CD4-positive, alpha-beta memory T cell (primary cell): ENCODE measurements around the gene NR2C1. TPM values are rescaled to one million over a fixed set of nuclear protein-coding genes. Genes with fewer than 3 reads are reported as not detected.
"Not testable (repeated sequence)": the region's sequence is repeated elsewhere in the genome, so short reads cannot be mapped to it uniquely, and the experiment has no call there.

Experiments used
- CTCF ChIA-PET: fragments of 350-600 bp; sonication (Branson Sonifier 250); formaldehyde crosslinking; loops from one replicate; lab custom pipeline; 2021; ENCODE audit warnings: inconsistent platforms; ENCODE audit not compliant: partially characterized antibody; lab: Charles Lee
- POLR2A ChIA-PET: fragments of 350-600 bp; sonication (Branson Sonifier 250); formaldehyde crosslinking; loops from one replicate; lab custom pipeline; 2021; ENCODE audit not compliant: partially characterized antibody; lab: Charles Lee
- DNase-seq, 5 donors: peaks; one replicate each; pipeline versions ENCODE4 v3.0.0 to v3.0.0-alpha.2; 2020 to 2022; ENCODE audit warnings: mixed read lengths in 1 of 5
- H3K27ac ChIP-seq: one replicate; pipeline ENCODE4 v1.7.0; 2013; ENCODE audit warnings: low read depth, low read length
- H3K27me3 ChIP-seq: 2 replicates; pipeline ENCODE4 v1.7.0; 2013; ENCODE audit warnings: mild to moderate bottlenecking, low read length, moderate library complexity; ENCODE audit not compliant: insufficient read depth
- H3K36me3 ChIP-seq: 2 replicates; pipeline ENCODE4 v1.7.0; 2013; ENCODE audit warnings: mild to moderate bottlenecking, low read length, moderate library complexity; ENCODE audit not compliant: insufficient read depth
- H3K4me1 ChIP-seq: 2 replicates; pipeline ENCODE4 v1.7.0; 2013; ENCODE audit warnings: mild to moderate bottlenecking, low read length, moderate library complexity; ENCODE audit not compliant: insufficient read depth
- H3K4me3 ChIP-seq, 2 donors: one replicate each; pipeline ENCODE4 v1.7.0; 2013; ENCODE audit warnings: low read length in 2 of 2, mild to moderate bottlenecking in 1 of 2
- H3K9me3 ChIP-seq, 2 donors: one replicate each; pipeline ENCODE4 v1.7.0; 2013; ENCODE audit warnings: low read length in 2 of 2, control low read depth in 1 of 2; ENCODE audit not compliant: control insufficient read depth in 1 of 2
- H3K27ac Mint-ChIP-seq, 7 donors: one replicate each; pipeline ENCODE4 v1.8.0; 2020 to 2021; ENCODE audit warnings: mixed read lengths in 7 of 7, mild to moderate bottlenecking in 6 of 7, inconsistent platforms in 3 of 7, moderate library complexity in 3 of 7
- H3K27me3 Mint-ChIP-seq, 2 donors: one replicate each; pipeline ENCODE4 v1.8.0; 2020 to 2021; ENCODE audit warnings: mixed read lengths in 2 of 2
- H3K36me3 Mint-ChIP-seq, 2 donors: one replicate each; pipeline ENCODE4 v1.8.0; 2020 to 2021; ENCODE audit warnings: mixed read lengths in 2 of 2, inconsistent platforms in 1 of 2, mild to moderate bottlenecking in 1 of 2
- H3K4me1 Mint-ChIP-seq, 4 donors: one replicate each; pipeline ENCODE4 v1.8.0; 2020 to 2021; ENCODE audit warnings: mixed read lengths in 4 of 4, mild to moderate bottlenecking in 1 of 4
- H3K4me3 Mint-ChIP-seq, 8 donors: one replicate each; pipeline ENCODE4 v1.8.0; 2020 to 2021; ENCODE audit warnings: mixed read lengths in 8 of 8, mild to moderate bottlenecking in 7 of 8, moderate library complexity in 6 of 8, inconsistent platforms in 3 of 8
- H3K9me3 Mint-ChIP-seq, 8 donors: one replicate each; pipeline ENCODE4 v1.8.0; 2020 to 2021; ENCODE audit warnings: mixed read lengths in 8 of 8, mild to moderate bottlenecking in 5 of 8, inconsistent platforms in 3 of 8, moderate library complexity in 1 of 8
- intact Hi-C: fragments of 100-400 bp; cut with micrococcal nuclease; formaldehyde crosslinking; loops from one replicate; pipeline ENCODE4 v1.15.1; 2023
- polyA plus RNA-seq, 2 donors: library from polyadenylated mRNA; unstranded; fragments of 300-500 nt; fragmentation: Illumina TruSeq; gene quantifications; one replicate each; pipeline ENCODE4 v1.2.3, GENCODE V29; 2021
- total RNA-seq, 2 experiments: library from RNA; stranded (reverse); gene quantifications; one replicate each; pipeline ENCODE4 v1.2.3, GENCODE V29; 2021

NR2C1 gene
- total and polyA plus RNA-seq, 4 experiments from 2014 or later, result 8.5 to 55.4 (median 29.6) TPM

DNA sequence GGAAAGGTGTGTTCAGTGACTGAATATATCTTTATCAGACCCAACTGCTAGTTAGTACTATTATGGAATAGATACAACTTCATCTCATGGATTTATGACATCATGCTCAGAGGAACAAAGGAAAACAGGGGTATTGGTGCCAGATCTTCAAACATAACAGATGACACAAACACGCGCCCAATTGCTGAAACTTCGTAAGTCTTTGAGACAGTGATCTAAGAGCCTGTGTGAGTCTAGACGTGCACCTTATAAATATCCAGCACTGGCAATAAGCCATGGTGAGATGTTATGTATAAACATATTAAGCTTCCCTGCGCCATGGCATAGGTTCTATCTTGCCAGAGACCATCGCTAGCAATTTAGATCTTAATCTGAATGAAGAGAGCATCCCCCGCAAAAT, 42.2 kb upstream of the NR2C1 start:
- Histone ChIP-seq H3K4me1 (no peaks in the 10 kb centered on the region), H3K27ac (no peak overlapping the region), H3K4me3 (no peak overlapping the region), H3K36me3 (no peaks in the 10 kb centered on the region), H3K27me3 (no peaks in the 10 kb centered on the region), H3K9me3 (no peaks in the 10 kb centered on the region)
- no peaks in the 10 kb centered on the region for H3K9me3 Mint-ChIP-seq
- DNase-seq, result no peak
- H3K4me3 Mint-ChIP-seq, result no peak overlapping the region
- no peaks in the 10 kb centered on the region for H3K27me3 Mint-ChIP-seq
- no peaks in the 10 kb centered on the region for H3K36me3 Mint-ChIP-seq
- no peak overlapping the region for H3K27ac Mint-ChIP-seq
- POLR2A ChIA-PET, result no interaction called here
- intact Hi-C loops, result loop anchor here (2.0 to 5.0 kb wide), 3 partner anchors 219 to 1402 kb away; partner anchors contain the start of gene HAL
- CTCF ChIA-PET, result interaction anchor here (1.1 to 8.0 kb wide), 3 partner anchors 26 to 420 kb away, joined by 3 to 240 read pairs (median 3); no protein-coding TSS in a partner anchor
- H3K4me1 Mint-ChIP-seq, result peaks cover 0 to 6% (median 0%) of the 10 kb centered on the region in 4 donors

DNA sequence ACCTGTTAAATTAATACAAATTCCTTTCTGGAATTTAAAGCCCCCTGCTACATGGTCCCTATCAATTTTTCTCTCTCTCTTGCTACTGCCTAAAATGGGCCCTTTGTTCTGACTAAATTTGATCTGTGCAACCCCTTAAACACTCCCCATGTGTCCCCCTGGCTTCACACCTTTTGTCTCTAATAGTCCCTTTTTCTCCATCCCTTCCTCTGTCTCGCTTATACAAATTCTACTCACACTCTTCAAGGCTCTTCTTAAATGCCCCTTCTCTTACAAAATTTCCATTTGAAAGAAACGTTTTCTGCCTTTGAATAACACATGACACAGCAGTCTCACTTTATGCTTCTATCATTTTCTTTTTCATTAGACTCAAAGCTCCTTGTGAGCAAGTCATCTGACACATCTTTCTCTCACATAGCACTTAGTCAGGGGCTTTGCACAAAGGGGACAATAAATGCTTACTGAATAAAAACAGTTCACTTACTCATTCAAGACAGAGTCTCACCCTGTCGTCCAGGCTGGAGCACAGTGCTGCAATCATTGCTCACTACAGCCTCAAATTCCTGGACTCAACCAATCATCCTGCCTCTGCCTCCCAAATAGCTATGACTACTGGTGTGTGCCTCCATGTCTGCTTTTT, 41.5 kb upstream of the NR2C1 start:
- ChIA-PET POLR2A (no interaction called here), CTCF (interaction anchor here (1.1 to 8.0 kb wide), 2 partner anchors 27 to 421 kb away, joined by 3 to 240 read pairs; no protein-coding TSS in a partner anchor)
- no peak for DNase-seq
- H3K27ac ChIP-seq, result no peak overlapping the region
- Mint-ChIP-seq H3K9me3 (no peaks in the 10 kb centered on the region), H3K4me3 (no peak overlapping the region), H3K4me1 (peaks cover 0 to 6% (median 0%) of the 10 kb centered on the region in 4 donors), H3K36me3 (no peaks in the 10 kb centered on the region), H3K27me3 (no peaks in the 10 kb centered on the region), H3K27ac (no peak overlapping the region)
- no peak overlapping the region for H3K4me3 ChIP-seq
- no peaks in the 10 kb centered on the region for H3K36me3 ChIP-seq
- no peaks in the 10 kb centered on the region for H3K9me3 ChIP-seq
- H3K4me1 ChIP-seq, result no peaks in the 10 kb centered on the region
- H3K27me3 ChIP-seq, result no peaks in the 10 kb centered on the region
- intact Hi-C loops, result loop anchor here (5.0 kb wide), 2 partner anchors 882 to 1402 kb away; partner anchors contain the start of gene HAL

DNA sequence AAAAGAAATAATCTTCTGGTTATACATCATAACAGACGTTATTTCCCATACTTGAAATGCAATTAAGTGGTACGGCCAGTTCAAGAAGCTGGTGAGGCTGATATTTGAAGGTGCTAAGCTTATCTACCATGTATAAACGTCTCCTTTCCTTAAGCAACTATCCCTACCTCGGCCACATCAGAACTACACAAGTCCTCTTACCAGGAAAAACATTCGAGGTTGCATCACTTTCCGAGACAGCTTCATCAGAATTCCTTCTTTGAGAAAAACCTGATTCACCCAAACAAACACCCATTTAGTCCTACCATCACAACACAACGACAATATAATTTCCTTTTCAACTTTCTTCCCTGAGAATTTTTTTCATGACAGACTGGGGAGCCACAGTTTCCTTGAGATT, 33.9 kb upstream of the NR2C1 start:
- intact Hi-C loops, result no loop called here
- no peak overlapping the region for H3K27ac ChIP-seq
- Mint-ChIP-seq H3K27ac (no peak overlapping the region), H3K27me3 (no peaks in the 10 kb centered on the region), H3K4me1 (peaks cover 9 to 17% (median 11%) of the 10 kb centered on the region in 4 donors), H3K9me3 (no peaks in the 10 kb centered on the region), H3K4me3 (no peak overlapping the region), H3K36me3 (no peaks in the 10 kb centered on the region)
- POLR2A ChIA-PET, result no interaction called here
- H3K4me1 ChIP-seq, result peaks cover 11% of the 10 kb centered on the region
- DNase-seq, result no peak
- CTCF ChIA-PET, result no interaction called here
- H3K36me3 ChIP-seq, result no peaks in the 10 kb centered on the region
- no peaks in the 10 kb centered on the region for H3K27me3 ChIP-seq
- H3K9me3 ChIP-seq, result no peaks in the 10 kb centered on the region
- no peak overlapping the region for H3K4me3 ChIP-seq

DNA sequence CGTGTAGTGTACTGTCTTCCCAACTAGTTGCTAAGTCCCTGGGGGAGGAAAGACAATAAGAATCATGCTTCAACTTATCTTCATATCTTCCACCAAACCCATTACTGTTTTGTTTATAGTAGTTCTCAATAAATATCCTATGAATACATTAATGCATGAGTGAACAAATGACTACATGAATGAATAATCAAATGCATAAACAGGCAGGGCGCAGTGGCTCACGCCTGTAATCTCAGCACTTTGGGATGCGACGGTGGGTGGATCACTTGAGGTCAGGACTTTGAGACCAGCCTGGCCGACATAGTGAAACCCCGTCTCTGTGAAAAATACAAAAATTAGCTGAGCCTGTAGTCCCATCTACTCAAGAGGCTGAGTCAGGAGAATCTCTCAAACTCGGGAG, 32.1 kb upstream of the NR2C1 start:
- H3K4me3 ChIP-seq, result no peak overlapping the region
- ChIA-PET POLR2A (no interaction called here), CTCF (interaction anchor here (0.8 kb wide), 1 partner anchor 94 kb away, joined by 3 read pairs; no protein-coding TSS in a partner anchor)
- no peak overlapping the region for H3K4me3 Mint-ChIP-seq
- H3K27ac Mint-ChIP-seq, result no peak overlapping the region
- no peaks in the 10 kb centered on the region for H3K27me3 Mint-ChIP-seq
- H3K4me1 ChIP-seq, result peaks cover 11% of the 10 kb centered on the region
- H3K36me3 Mint-ChIP-seq, result no peaks in the 10 kb centered on the region
- no peaks in the 10 kb centered on the region for H3K27me3 ChIP-seq
- H3K27ac ChIP-seq, result no peak overlapping the region
- no peaks in the 10 kb centered on the region for H3K9me3 ChIP-seq
- no peaks in the 10 kb centered on the region for H3K9me3 Mint-ChIP-seq
- no peak for DNase-seq
- H3K36me3 ChIP-seq, result no peaks in the 10 kb centered on the region
- H3K4me1 Mint-ChIP-seq, result peaks cover 9 to 13% (median 10%) of the 10 kb centered on the region in 4 donors
- intact Hi-C loops, result no loop called here

- no peak overlapping the region for H3K4me3 Mint-ChIP-seq
- intact Hi-C loops, result no loop called here
- H3K27me3 Mint-ChIP-seq, result no peaks in the 10 kb centered on the region
- no peak for DNase-seq
- no peaks in the 10 kb centered on the region for H3K36me3 Mint-ChIP-seq
- H3K9me3 Mint-ChIP-seq, result no peaks in the 10 kb centered on the region
- Histone ChIP-seq H3K27me3 (no peaks in the 10 kb centered on the region), H3K4me1 (peaks cover 11% of the 10 kb centered on the region), H3K4me3 (no peak overlapping the region), H3K36me3 (no peaks in the 10 kb centered on the region), H3K27ac (no peak overlapping the region), H3K9me3 (no peaks in the 10 kb centered on the region)
- H3K4me1 Mint-ChIP-seq, result peaks cover 9 to 13% (median 10%) of the 10 kb centered on the region in 4 donors
- no peak overlapping the region for H3K27ac Mint-ChIP-seq
- POLR2A ChIA-PET, result no interaction called here
- CTCF ChIA-PET, result interaction anchor here (0.8 kb wide), 1 partner anchor 94 kb away, joined by 3 read pairs; no protein-coding TSS in a partner anchor
These were observed 31.6 kb upstream of the NR2C1 start for GRCh38 chr12:95104919-95105452.

DNA sequence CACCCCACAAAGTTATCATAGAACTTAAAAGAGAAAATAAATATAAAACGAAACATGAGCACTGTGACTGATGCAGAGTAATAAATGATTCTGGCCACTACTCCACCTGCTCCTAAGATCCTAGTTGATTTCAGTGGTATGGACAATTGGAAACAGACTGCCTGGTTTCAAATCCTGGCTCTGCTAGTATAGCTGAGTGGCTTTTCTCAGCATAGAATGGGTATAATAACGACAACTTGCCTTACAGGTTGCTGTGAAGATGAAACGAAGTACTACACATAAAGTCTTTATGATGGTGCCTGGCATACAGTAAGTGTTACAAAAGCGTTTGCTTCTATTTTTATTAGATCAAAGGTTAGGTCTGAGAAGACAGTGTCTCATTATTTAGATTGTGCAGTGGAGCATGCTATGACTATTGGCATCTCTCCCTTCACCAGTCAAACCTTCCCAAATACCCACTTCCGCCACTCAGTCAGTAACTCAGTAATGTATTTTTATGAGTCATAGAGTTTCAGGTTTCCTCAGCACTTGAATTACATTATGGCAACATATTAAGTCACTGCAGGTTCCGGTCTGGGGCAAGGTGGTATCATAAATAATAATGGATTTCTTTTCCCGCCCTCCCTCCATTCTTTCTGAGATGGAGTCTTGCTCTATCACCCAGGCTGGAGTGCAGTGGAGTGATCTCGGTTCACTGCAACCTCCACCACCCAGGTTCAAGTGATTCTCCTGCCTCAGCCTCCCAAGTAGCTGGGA, 29.7 kb upstream of the NR2C1 start:
- H3K27ac ChIP-seq, result no peak overlapping the region
- H3K36me3 Mint-ChIP-seq, result no peaks in the 10 kb centered on the region
- POLR2A ChIA-PET, result interaction anchor here (1.4 kb wide), 1 partner anchor 30 kb away, joined by 3 read pairs; the partner anchor contains the start of gene NR2C1
- H3K27me3 Mint-ChIP-seq, result peaks cover 0 to under 1% of the 10 kb centered on the region in 2 donors
- peaks cover 9 to 13% (median 10%) of the 10 kb centered on the region in 4 donors for H3K4me1 Mint-ChIP-seq
- intact Hi-C loops, result no loop called here
- H3K4me1 ChIP-seq, result peaks cover 11% of the 10 kb centered on the region
- CTCF ChIA-PET, result no interaction called here
- peak in 3 of 5 donors; percentile 2 to 38 (median 5) for DNase-seq
- H3K9me3 Mint-ChIP-seq, result no peaks in the 10 kb centered on the region
- no peaks in the 10 kb centered on the region for H3K9me3 ChIP-seq
- H3K27ac Mint-ChIP-seq, result peak overlapping the region in 5 of 7 donors; percentile 7 to 77 (median 69)
- peak overlapping the region in 5 of 8 donors; percentile 40 to 76 (median 47) for H3K4me3 Mint-ChIP-seq
- no peak overlapping the region for H3K4me3 ChIP-seq
- no peaks in the 10 kb centered on the region for H3K36me3 ChIP-seq
- no peaks in the 10 kb centered on the region for H3K27me3 ChIP-seq

DNA sequence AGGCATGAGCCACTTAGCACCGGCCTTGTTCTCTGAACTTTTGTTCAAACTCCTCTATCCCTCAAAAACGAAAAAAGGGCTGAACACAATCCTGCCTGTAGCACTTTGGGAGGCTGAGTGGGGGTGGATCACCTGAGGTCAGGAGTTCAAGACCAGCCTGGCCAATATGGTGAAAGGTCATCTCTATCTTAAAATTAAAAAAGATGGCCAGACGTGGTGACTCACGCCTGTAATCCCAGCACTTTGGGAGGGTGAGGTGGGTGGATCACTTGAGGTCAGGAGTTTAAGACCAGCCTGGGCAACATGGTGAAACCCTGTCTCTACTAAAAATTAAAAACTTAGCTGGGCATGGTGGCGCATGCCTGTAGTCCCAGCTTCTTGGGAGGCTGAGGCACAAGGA, 28.5 kb upstream of the NR2C1 start:
- H3K27ac ChIP-seq, intact Hi-C loops, H3K9me3 ChIP-seq, H3K4me3 ChIP-seq, CTCF ChIA-PET, H3K9me3 Mint-ChIP-seq, POLR2A ChIA-PET, H3K27me3 ChIP-seq, H3K36me3 ChIP-seq, DNase-seq, H3K27ac Mint-ChIP-seq, H3K27me3 Mint-ChIP-seq, H3K36me3 Mint-ChIP-seq, H3K4me3 Mint-ChIP-seq: not testable (repeated sequence)
- peaks cover 11% of the 10 kb centered on the region for H3K4me1 ChIP-seq
- H3K4me1 Mint-ChIP-seq, result peaks cover 9 to 13% (median 10%) of the 10 kb centered on the region in 4 donors
